Ascending aorta (tissue), 2 donors: ENCODE results near the gene ALDH7A1. TPM values are rescaled to one million over a fixed set of nuclear protein-coding genes. Genes with fewer than 3 reads are reported as not detected.

Source experiments
- DNase-seq, 2 donors: peaks; one replicate each; pipeline ENCODE4 v3.0.0-alpha.2; 2019; ENCODE audit warnings: low spot score in 2 of 2
- H3K27ac ChIP-seq, 2 donors: fragments of 200-600 bp; sonication (generic); one replicate each; pipeline ENCODE4 v1.5.1; 2016 to 2017; ENCODE audit warnings: mild to moderate bottlenecking in 1 of 2
- H3K27me3 ChIP-seq: fragments of 200-600 bp; sonication (generic); one replicate; pipeline ENCODE4 v1.5.1; 2017
- H3K36me3 ChIP-seq, 2 donors: fragments of 200-600 bp; sonication (generic); one replicate each; pipeline ENCODE4 v1.5.1; 2016
- H3K4me1 ChIP-seq, 2 donors: fragments of 200-600 bp; sonication (generic); one replicate each; pipeline ENCODE4 v1.5.1; 2016 to 2017; ENCODE audit warnings: mild to moderate bottlenecking in 1 of 2
- H3K4me3 ChIP-seq, 2 donors: fragments of 200-600 bp; sonication (generic); one replicate each; pipeline ENCODE4 v1.5.1; 2016 to 2017; ENCODE audit warnings: mild to moderate bottlenecking in 1 of 2
- H3K9me3 ChIP-seq, 2 donors: fragments of 200-600 bp; sonication (generic); one replicate each; pipeline ENCODE4 v1.5.1; 2016
- CTCF ChIP-seq, 3 experiments: fragments of 200-600 bp in 2 of 3; fragments of 450-650 bp in 1 of 3; sonication (generic) in 2 of 3; IDR thresholded peaks; one replicate each; pipeline ENCODE4 v1.5.1; 2016 to 2019; ENCODE audit warnings: antibody characterized with exemption in 3 of 3, mild to moderate bottlenecking in 1 of 3, moderate library complexity in 1 of 3
- intact Hi-C: fragments of 100-400 bp; cut with DNase I; formaldehyde crosslinking; loops from one replicate; pipeline ENCODE4 v1.15.1; 2023
- total RNA-seq: library from RNA; depleted of rRNA; stranded (reverse); fragments of >200 nt; gene quantifications from one replicate; pipeline ENCODE4 v1.1.0, GENCODE V29; 2016

ALDH7A1 gene
- total RNA-seq, 1 donor from 2014 or later, result 1.4 TPM

GRCh38 chr5:126516852-126517251, 78.2 kb downstream of the ALDH7A1 start:
- Histone ChIP-seq H3K4me3 (no peak overlapping the region), H3K9me3 (no peaks in the 10 kb centered on the region), H3K36me3 (no peaks in the 10 kb centered on the region), H3K27ac (no peak overlapping the region), H3K27me3 (no peaks in the 10 kb centered on the region), H3K4me1 (peaks cover 5 to 19% of the 10 kb centered on the region in 2 donors)
- no peak for DNase-seq
- no peak for TF ChIP-seq CTCF (IDR thresholded peaks at IDR 0.05)
- intact Hi-C loops, result no loop called here

DNA sequence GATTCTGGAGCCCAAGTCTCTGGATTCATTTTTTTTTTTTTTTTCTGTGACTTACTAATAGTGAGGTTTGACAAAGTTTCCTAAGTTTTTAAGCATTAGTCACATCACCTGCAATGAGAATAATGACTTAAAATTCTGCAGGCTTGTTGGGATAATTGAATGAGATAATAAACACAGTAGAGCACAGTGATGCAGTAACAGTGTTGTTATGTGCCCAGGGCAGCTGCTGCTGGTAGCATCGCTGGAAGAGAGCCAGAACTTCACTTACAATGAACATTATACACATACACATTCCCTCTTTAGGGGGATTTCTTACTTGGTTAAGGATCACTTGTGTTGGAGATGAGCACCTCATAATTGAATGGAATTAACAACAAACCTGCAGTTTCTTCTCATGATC, 78.9 kb downstream of the ALDH7A1 start:
- Histone ChIP-seq H3K27ac (no peak overlapping the region), H3K4me3 (no peak overlapping the region), H3K36me3 (no peaks in the 10 kb centered on the region), H3K9me3 (no peaks in the 10 kb centered on the region), H3K27me3 (no peaks in the 10 kb centered on the region), H3K4me1 (peaks cover 5 to 19% of the 10 kb centered on the region in 2 donors)
- no peak for DNase-seq
- no peak for TF ChIP-seq CTCF (IDR thresholded peaks at IDR 0.05)
- intact Hi-C loops, result no loop called here

GRCh38 chr5:126515337-126515736, 79.7 kb downstream of the ALDH7A1 start:
- H3K36me3 ChIP-seq, result no peaks in the 10 kb centered on the region
- no peaks in the 10 kb centered on the region for H3K9me3 ChIP-seq
- TF ChIP-seq CTCF (IDR thresholded peaks at IDR 0.05), result no peak
- no peaks in the 10 kb centered on the region for H3K27me3 ChIP-seq
- intact Hi-C loops, result no loop called here
- H3K4me3 ChIP-seq, result no peak overlapping the region
- H3K4me1 ChIP-seq, result peaks cover 5 to 19% of the 10 kb centered on the region in 2 donors
- DNase-seq, result no peak
- H3K27ac ChIP-seq, result no peak overlapping the region

DNA sequence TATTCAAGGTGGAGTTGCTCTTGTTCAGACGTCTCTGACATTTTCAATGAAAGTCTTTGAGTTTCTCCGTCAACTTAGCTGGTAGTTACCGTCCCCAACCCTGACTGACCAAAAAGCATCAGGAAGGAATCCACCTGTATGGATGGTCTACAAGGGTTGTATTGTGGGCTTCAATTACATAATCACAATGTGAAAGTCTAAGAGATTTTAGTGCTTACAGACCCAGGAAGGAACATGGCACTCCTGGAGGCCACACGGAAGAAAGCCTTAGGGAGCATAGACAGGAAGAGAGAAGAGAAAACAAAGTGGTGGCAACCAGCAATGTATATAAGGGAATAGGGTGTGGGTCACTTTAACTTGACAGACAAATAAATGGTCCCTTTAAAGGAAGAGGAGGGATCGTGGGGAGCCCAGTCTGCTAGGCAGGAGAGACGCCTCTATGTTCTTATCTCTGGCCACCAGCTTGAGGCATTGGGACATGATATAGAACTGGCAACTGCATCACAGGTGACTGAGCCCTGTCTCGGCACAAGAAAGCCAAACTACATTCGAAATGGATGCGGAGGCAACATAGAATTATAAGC, 80.4 kb downstream of the ALDH7A1 start:
- Histone ChIP-seq H3K27ac (no peak overlapping the region), H3K4me3 (no peak overlapping the region), H3K4me1 (peaks cover 3 to 14% of the 10 kb centered on the region in 2 donors), H3K36me3 (no peaks in the 10 kb centered on the region), H3K27me3 (no peaks in the 10 kb centered on the region), H3K9me3 (no peaks in the 10 kb centered on the region)
- intact Hi-C loops, result no loop called here
- TF ChIP-seq CTCF (IDR thresholded peaks at IDR 0.05), result no peak
- no peak for DNase-seq

- Histone ChIP-seq H3K9me3 (no peaks in the 10 kb centered on the region), H3K4me1 (peaks cover 0 to 9% of the 10 kb centered on the region in 2 donors), H3K4me3 (no peak overlapping the region), H3K36me3 (no peaks in the 10 kb centered on the region), H3K27ac (no peak overlapping the region), H3K27me3 (no peaks in the 10 kb centered on the region)
- intact Hi-C loops, result no loop called here
- no peak for DNase-seq
- TF ChIP-seq CTCF (IDR thresholded peaks at IDR 0.05), result no peak
These were observed 80.9 kb downstream of the ALDH7A1 start for GRCh38 chr5:126514131-126514557.

- no peaks in the 10 kb centered on the region for H3K27me3 ChIP-seq
- TF ChIP-seq CTCF (IDR thresholded peaks at IDR 0.05), result no peak
- H3K36me3 ChIP-seq, result no peaks in the 10 kb centered on the region
- no peaks in the 10 kb centered on the region for H3K9me3 ChIP-seq
- peaks cover 0 to 7% of the 10 kb centered on the region in 2 donors for H3K4me1 ChIP-seq
- H3K4me3 ChIP-seq, result no peak overlapping the region
- DNase-seq, result no peak
- intact Hi-C loops, result no loop called here
- no peak overlapping the region for H3K27ac ChIP-seq
These were observed 81.3 kb downstream of the ALDH7A1 start for GRCh38 chr5:126513703-126514102.
